Measurements from ENCODE around the gene PPP1R13B.

DNA sequence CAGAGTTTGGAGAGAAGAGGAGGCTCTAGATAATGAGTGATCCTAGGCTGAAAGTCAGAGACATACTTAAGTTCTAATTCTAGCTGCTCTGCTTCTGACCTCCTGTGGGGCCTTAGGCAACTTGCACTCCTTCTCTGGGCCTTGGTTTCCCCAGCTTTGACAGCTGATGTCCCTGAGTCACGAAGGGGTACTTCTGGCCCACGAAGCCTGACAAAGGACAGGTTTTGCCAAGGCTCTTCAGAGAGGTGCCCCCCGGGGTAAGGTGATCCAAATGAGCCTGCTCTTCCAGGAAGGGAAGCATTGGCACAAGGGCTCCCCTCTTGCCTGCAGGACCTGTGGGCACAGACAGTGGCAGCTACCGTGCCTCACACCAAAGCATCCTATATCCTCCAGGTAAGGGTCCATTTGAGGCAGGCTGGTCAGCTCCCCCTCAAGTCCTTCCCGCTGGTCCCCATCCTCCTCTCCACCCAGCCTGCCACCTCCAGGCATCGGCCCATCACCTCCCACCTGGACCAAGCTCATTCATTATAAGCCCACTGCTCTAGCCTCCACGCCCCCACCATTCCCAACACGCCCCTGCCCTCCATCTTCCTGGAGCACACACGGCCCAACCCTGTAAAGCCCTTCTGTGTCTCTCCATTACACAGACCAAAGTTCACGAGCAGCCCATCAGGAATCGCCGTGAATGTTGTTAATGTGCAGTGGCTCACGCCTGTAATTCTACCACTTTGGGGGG is 1.9 kb upstream of the PPP1R13B start:
- TF ChIP-seq, protein P1, sequence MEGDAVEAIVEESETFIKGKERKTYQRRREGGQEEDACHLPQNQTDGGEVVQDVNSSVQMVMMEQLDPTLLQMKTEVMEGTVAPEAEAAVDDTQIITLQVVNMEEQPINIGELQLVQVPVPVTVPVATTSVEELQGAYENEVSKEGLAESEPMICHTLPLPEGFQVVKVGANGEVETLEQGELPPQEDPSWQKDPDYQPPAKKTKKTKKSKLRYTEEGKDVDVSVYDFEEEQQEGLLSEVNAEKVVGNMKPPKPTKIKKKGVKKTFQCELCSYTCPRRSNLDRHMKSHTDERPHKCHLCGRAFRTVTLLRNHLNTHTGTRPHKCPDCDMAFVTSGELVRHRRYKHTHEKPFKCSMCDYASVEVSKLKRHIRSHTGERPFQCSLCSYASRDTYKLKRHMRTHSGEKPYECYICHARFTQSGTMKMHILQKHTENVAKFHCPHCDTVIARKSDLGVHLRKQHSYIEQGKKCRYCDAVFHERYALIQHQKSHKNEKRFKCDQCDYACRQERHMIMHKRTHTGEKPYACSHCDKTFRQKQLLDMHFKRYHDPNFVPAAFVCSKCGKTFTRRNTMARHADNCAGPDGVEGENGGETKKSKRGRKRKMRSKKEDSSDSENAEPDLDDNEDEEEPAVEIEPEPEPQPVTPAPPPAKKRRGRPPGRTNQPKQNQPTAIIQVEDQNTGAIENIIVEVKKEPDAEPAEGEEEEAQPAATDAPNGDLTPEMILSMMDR (IDR thresholded peaks at IDR 0.05) = no peak
- TF ChIP-seq POLR2A (IDR thresholded peaks at IDR 0.05) = no peak
